GM18867 (cell line): ENCODE results near the gene CCDC13.

Experiments used
- ATAC-seq: cut with Tn5 transposase; IDR thresholded peaks from one replicate; pipeline ENCODE4 v1.9.1; 2021; ENCODE audit warnings: mild to moderate bottlenecking, moderate library complexity; ENCODE audit not compliant: unreplicated experiment

CCDC13 gene

DNA sequence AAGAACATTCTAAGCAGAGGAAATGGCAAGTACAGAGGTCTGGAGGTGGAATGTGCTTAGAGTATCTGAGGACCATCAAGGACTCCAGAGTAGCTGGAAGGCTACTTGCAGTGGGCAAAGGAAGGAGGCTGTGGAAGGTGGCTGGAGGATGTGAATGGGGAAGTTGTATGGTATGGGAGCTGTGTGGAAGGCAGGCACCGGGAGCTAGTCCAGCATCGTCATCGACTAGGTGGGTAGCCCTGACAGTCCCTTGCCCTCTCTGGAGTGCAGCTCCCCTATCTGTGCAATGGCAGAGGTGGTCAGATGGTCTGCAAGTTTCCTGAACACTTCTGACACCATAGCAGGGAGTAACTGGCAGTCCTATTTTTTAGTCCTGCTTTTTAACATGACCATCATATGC lies 19.3 kb downstream of the CCDC13 start:
- ATAC-seq, result no peak

GRCh38 chr3:42752961-42753360 lies 20.1 kb downstream of the CCDC13 start:
- ATAC-seq, result no peak

DNA sequence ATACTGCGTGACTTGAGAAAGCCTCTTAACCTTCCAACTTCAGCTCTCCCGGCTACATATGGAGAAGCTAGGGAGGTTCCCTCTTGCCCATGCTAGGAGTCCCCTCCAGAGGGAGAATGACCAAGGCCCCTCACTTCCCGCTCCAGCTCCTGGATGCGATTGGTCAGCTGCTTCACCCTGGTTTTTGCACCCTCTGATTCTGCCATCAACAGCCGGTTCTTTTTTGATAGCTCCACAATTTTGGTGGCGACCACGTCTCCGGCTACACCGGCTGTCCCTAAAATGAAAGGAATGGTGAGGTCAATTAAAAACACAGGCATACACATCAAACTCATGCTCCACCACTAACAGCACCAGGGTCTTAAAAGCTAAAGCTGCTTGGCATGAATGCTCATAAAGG lies 20.6 kb downstream of the CCDC13 start:
- no peak for ATAC-seq

GRCh38 chr3:42751609-42752008 lies 21.4 kb downstream of the CCDC13 start:
- no peak for ATAC-seq

GRCh38 chr3:42750834-42751233 lies 22.2 kb downstream of the CCDC13 start:
- no peak for ATAC-seq

- no peak for ATAC-seq
Measured at GRCh38 chr3:42749753-42750231, 23.3 kb downstream of the CCDC13 start.

DNA sequence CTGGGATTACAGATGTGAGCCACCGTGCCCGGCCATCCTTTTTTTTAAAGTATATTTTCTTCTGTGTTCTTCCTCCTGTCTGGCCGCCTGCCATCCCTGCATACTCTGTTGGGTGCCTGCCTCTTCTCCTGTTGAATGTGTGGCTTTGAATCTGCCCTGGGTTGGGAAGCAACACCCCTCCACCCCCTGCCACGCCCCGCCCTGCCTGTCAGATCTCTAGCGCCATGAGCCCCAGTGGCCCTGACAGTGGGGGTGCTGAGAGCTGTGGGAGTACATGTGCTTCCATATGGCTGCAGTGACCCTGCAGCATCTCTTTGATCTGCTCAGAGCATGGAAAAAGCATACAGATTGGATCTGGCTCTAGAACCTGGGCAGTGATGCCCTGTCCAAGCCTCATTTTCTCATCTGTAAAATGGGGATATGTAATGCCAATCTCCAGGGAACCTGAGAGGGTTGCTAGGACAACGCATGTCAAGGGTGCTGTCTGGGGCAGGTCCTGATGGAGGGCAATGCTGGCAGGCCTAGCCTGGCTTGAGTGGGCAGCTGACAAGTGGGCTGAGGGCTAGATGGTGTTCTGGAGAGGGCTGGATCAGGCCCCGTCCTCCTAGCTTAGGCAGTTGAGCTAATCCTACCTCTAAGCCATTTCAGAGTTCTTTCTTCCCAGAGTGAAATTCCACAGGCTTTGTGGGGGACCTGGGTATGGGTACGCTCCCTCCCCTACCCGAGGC lies 23.9 kb downstream of the CCDC13 start:
- no peak for ATAC-seq

DNA sequence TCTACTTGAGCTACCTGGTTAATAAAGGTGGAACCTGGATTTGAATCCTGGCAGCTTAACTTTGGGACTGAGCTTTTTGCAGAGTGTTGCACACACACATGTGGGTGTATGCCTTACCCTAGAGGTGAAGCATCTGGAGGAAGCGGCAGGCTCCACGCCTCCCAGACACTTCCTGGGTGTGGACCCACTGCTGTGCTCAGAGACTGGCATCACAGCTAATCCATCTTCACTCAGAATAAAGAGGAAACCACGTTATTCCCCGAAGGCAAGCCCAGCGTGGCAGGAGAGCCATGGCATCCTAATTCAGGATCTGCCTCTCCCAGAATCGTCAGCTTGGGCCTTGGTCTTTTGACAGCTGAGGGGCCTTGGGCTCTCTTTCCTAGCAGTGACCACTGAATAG lies 25.5 kb downstream of the CCDC13 start:
- no peak for ATAC-seq

- ATAC-seq, result no peak
Measured at GRCh38 chr3:42746455-42747450, 26.3 kb downstream of the CCDC13 start.

DNA sequence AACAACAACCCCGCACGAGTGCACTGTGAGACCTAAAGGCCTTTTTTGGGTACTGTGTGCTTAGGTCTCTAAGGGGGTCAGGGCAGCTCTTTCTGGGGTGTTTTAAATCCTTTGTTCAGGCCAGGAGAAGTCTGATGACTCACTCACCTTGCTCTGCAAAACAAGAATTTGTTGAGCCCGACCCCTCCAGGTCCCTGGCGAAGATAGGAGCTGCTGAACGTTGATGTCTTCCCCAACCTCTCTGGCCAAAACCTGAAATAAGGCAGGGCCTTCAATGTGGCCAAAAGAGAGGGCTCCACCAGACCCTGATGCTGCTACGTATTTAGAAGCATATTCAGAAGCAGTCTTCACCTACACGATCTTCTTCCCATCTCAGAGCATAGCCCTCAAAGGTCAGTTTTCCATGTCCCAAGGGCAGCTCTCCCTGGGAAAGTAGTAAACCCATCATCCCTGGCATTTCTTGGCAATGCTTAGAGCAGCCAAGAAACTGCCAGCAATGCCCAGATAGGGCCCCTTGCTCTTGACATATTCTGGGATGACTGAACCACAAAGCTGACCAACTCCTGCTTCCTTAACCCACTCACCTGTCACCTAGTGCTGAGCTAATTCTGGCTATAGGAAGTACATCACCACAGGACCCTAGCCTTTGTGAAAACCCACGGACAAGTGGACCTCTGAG lies 27.1 kb downstream of the CCDC13 start:
- ATAC-seq, result no peak

GRCh38 chr3:42745291-42745745 lies 27.7 kb downstream of the CCDC13 start:
- no peak for ATAC-seq

- no peak for ATAC-seq
Measured at GRCh38 chr3:42743204-42743995, 29.7 kb downstream of the CCDC13 start.

- ATAC-seq, result no peak
Measured at GRCh38 chr3:42742688-42743087, 30.4 kb downstream of the CCDC13 start.

GRCh38 chr3:42742259-42742658 lies 30.8 kb downstream of the CCDC13 start:
- no peak for ATAC-seq

- ATAC-seq, result no peak
Measured at GRCh38 chr3:42741796-42742195, 31.3 kb downstream of the CCDC13 start.

DNA sequence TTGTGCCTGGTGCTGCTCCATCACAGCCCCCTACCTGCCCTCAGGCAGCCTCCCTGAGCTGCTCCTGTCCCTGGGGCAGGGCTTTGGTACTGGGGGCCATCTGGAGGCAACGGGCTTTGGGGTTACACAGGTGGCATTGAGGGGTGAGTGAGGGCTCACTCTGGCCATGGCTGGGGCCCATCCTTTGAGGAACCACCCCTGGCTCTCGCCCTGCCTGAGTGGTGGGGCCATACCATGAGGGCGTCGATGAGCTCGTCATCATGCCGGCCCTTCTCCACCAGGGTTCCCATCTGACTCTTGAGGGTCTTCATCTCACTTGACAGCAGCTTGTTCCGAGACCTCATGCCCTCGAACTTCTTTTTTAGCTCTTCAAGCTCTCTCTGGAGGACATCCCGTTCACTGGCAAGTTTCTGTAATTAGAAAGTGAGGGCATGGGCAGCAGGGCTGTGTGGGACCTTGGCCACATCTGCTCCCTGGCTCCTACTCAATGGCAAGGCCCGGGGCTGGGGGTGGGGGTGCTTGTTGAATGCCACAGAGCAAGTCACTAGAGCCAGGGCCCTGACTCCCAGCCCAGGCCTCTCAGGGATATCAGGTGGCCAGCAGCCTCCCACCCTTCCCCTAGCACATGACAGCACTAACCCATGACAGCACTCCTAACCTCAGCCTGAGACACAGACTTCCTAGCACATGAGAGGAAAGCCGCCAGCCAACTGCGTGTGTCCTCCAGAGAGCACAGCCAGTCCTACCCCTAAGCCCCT lies 33.5 kb downstream of the CCDC13 start:
- ATAC-seq, result no peak

- ATAC-seq, result no peak
Measured at GRCh38 chr3:42736531-42736930, 36.5 kb downstream of the CCDC13 start.

DNA sequence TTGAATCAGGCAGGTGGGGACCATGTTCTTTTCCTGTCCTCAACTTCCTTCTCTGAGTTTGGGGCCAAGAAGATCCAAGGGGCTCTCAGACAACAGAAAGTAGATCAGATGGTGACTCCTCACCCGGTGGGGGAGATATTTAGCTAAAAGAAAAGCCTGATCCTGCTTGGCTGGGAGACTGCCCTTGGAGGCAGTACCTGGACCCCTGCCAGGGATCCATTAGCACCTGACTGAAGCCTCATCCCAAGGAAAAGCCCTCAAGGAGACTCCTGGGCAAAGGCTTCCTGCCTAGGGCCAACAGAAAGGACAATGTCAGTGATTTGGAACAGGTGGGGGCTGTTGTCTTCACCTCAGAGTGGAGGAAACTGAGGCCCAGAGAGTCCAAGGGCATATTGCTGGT lies 37.0 kb downstream of the CCDC13 start:
- no peak for ATAC-seq

GRCh38 chr3:42735615-42736014 lies 37.4 kb downstream of the CCDC13 start:
- ATAC-seq, result no peak

DNA sequence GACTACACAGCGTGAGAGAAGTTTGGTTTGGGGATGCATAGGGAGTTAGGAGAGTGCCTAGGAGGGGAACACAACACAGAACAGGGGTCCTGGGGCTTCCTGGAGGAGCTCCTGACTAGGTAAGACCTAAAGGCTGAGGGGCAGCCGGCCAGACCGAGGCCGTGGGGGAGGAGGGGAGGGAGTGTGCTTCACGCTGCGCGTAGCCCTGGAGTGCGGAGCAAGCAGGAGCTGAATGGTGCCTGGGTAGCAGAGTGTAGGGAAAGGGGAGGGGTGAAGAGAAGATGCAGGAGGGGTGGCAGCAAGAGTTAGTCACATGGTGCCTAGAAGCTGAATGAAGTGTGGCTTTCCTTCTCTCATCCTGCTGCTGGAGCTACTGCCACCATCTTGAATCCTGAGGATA lies 38.0 kb downstream of the CCDC13 start:
- ATAC-seq, result no peak
